ENCODE data around the gene TBC1D16. TPM values are rescaled to one million over a fixed set of nuclear protein-coding genes. Genes with fewer than 3 reads are reported as not detected.

TBC1D16 gene
- total and polyA plus RNA-seq, 5 donors = 9.9 to 27.8 (median 21.0) TPM

DNA sequence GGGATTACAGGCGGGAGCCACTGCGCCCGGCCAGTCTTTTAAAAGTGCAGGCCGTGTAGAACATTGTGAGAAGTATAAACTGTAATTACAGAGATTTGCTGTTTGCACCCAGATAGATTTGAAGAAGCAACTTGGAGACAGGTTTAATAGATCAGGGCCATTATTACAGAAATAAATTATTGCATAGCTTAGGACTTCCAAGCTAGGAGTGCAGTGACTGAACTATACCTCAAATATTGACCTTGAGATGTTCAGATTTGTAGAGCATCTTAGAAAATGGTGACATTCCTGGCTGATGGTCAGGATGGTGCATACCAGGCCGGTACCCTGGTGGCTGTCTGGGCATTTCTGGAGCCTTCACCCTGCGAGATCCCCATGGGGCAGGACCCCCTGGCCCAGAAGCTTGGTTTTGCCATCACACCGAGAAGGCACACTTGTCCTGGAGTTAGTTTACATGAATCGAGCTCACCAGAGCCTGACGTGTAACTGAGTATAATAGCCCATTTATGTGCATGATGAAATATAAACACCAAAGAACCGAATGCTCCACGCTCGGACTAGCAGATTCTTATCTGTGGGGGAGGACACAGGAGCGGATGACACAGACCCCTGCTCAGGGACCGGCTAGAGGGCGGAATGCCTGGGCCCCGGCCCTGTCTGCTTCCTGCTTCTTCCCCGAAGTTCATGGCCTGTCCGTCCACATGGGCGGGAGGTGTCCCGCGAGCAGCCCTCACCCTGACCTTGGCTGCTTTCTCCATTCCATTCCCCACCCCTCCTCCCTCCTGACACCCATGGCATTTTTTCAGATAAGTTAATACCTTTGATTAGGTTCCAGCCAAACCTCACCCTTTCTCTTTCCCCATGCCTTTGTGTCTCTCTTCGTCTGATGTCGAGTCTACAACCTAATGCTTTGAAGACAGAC is 32.9 kb upstream of the TBC1D16 start:
- H3K27ac ChIP-seq (ENCODE audit: low read length) = peak overlapping the region; percentile 82
- ATAC-seq (peak; percentile 47 to 68), DNase-seq (peak; percentile 28 to 82 (median 52))
- no peaks in the 10 kb centered on the region for H3K9me3 ChIP-seq (ENCODE audit: control insufficient read depth, low read length)
- no peaks in the 10 kb centered on the region for H3K27me3 ChIP-seq (ENCODE audit: control insufficient read depth, insufficient read depth)
- intact Hi-C loops (cut with DNase I) = no loop called here
- WGBS = 52% methylated on average over 23 of the region's 23 CpGs
- H3K4me3 ChIP-seq (ENCODE audit: low read length) = no peak overlapping the region
- peaks cover 13% of the 10 kb centered on the region for H3K4me1 ChIP-seq (ENCODE audit: control insufficient read depth, insufficient read depth, low read length)

DNA sequence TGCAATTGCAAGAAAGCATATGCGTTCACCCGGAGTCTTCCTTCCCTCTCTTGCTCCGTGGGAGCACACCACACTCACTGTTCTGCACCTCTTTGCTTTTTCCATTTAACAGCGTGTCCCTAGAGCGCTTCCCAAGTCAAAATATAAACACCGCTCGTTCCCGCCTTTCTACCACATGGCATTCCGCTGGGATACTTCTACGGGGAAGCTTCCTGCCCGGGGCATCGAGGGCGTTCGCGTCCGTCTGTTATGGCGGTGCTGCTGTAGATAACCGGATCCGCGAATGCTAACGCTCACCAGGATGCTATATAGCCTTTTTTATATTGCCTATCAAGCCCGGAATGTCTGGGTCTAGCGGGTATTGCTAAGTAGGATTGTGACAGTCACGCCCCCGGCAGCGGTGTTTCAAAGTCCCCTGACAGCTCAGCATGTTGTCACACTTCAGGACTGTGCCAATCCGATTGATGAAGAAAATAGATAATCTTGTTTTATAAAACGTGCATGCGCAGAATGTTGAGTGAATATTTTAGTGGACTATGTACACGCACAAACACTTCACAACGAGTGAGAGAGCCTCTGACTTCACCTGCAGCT is 31.8 kb upstream of the TBC1D16 start:
- Histone ChIP-seq H3K4me3 (ENCODE audit: low read length) (no peak overlapping the region), H3K4me1 (ENCODE audit: control insufficient read depth, insufficient read depth, low read length) (peaks cover 13% of the 10 kb centered on the region), H3K9me3 (ENCODE audit: control insufficient read depth, low read length) (no peaks in the 10 kb centered on the region), H3K27ac (ENCODE audit: low read length) (no peak overlapping the region), H3K27me3 (ENCODE audit: control insufficient read depth, insufficient read depth) (no peaks in the 10 kb centered on the region)
- WGBS = 93% methylated on average over 31 of the region's 31 CpGs
- ATAC-seq (no peak), DNase-seq (no peak)
- intact Hi-C loops (cut with DNase I) = no loop called here

DNA sequence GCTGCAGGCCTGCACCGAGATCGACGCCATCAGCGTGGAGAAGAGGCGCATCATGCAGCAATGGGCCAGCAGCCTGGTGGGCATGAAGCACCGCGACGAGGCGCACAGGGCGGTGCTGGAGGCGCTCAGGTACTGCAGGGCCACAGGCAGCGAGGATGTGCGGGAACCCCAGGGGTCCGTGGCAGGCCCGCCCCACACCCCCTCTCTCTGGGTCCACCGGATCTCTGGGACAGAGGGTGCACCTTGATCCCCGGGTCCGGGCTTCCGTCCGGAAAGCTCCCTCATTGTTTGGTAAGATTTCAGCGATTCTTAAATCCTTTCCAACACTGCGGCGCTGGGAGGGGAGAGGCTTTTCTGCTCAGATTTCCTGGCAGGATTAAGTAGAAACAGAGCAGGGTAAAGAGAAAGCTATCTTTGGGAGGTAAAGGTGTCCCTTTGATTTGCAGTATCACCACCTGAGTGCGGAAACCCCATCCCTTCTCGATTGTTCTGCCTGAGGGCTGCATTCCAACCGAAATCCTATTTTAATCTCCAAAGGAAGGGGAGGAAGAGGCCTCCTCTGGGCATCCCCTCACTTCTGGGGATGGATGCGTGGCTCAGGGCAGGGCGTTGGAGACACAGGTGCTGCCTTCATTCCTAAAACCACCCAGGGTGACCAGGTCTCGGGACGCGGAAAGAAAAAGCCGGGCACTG is 30.0 kb upstream of the TBC1D16 start:
- DNase-seq = no peak
- Histone ChIP-seq H3K4me3 (ENCODE audit: low read length) (no peak overlapping the region), H3K27me3 (ENCODE audit: control insufficient read depth, insufficient read depth) (no peaks in the 10 kb centered on the region), H3K27ac (ENCODE audit: low read length) (no peak overlapping the region), H3K9me3 (ENCODE audit: control insufficient read depth, low read length) (no peaks in the 10 kb centered on the region), H3K4me1 (ENCODE audit: control insufficient read depth, insufficient read depth, low read length) (peaks cover 11% of the 10 kb centered on the region)
- intact Hi-C loops (cut with DNase I) = no loop called here
- WGBS = 72% methylated on average over 32 of the region's 32 CpGs
- ATAC-seq = no peak

- H3K27ac ChIP-seq (ENCODE audit: low read length) = no peak overlapping the region
- H3K4me3 ChIP-seq (ENCODE audit: low read length) = no peak overlapping the region
- no peaks in the 10 kb centered on the region for H3K9me3 ChIP-seq (ENCODE audit: control insufficient read depth, low read length)
- intact Hi-C loops (cut with DNase I) = no loop called here
- H3K4me1 ChIP-seq (ENCODE audit: control insufficient read depth, insufficient read depth, low read length) = peaks cover 7% of the 10 kb centered on the region
- 78% methylated on average over 8 of the region's 8 CpGs for WGBS
- no peak for DNase-seq
- no peaks in the 10 kb centered on the region for H3K27me3 ChIP-seq (ENCODE audit: control insufficient read depth, insufficient read depth)
- no peak for ATAC-seq
Observed at GRCh38 chr17:80064696-80065095, 29.0 kb upstream of the TBC1D16 start.

- no peak overlapping the region for H3K4me3 ChIP-seq (ENCODE audit: low read length)
- no peaks in the 10 kb centered on the region for H3K27me3 ChIP-seq (ENCODE audit: control insufficient read depth, insufficient read depth)
- no peak overlapping the region for H3K27ac ChIP-seq (ENCODE audit: low read length)
- WGBS = 83% methylated on average over 27 of the region's 27 CpGs
- DNase-seq (peak; percentile 75 to 81 (median 80)), ATAC-seq (peak; percentile 39 to 48)
- H3K9me3 ChIP-seq (ENCODE audit: control insufficient read depth, low read length) = no peaks in the 10 kb centered on the region
- peaks cover 4% of the 10 kb centered on the region for H3K4me1 ChIP-seq (ENCODE audit: control insufficient read depth, insufficient read depth, low read length)
- intact Hi-C loops (cut with DNase I) = no loop called here
Observed at GRCh38 chr17:80063830-80064585, 28.3 kb upstream of the TBC1D16 start.

DNA sequence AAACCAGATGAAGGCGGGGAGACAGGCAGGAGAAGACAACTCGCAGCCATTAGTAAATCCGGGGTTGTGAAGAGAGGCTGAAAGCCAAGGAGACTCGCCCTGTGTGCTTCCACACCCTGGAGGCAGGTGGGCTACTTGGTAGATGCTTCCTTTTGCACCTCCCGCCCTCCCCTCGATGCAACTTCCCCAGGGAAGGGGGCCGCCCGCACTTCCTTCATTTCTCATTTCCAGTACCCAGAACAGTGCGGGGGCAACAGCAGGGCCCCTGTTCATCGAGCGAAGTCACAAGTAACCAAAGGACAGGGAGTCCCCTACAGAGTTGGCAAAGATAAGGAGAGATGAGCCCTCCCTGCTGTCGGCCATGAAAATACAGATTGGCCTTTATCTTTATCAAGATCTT is 25.7 kb upstream of the TBC1D16 start:
- intact Hi-C loops (cut with DNase I) = no loop called here

GRCh38 chr17:80060644-80061043 is 25.0 kb upstream of the TBC1D16 start:
- Histone ChIP-seq H3K4me1 (ENCODE audit: control insufficient read depth, insufficient read depth, low read length) (no peaks in the 10 kb centered on the region), H3K9me3 (ENCODE audit: control insufficient read depth, low read length) (no peaks in the 10 kb centered on the region), H3K27ac (ENCODE audit: low read length) (no peak overlapping the region), H3K4me3 (ENCODE audit: low read length) (no peak overlapping the region), H3K27me3 (ENCODE audit: control insufficient read depth, insufficient read depth) (no peaks in the 10 kb centered on the region)
- ATAC-seq = no peak
- WGBS = 83% methylated on average over 4 of the region's 4 CpGs
- intact Hi-C loops (cut with DNase I) = no loop called here
- DNase-seq = no peak

More for the DNA sequence above, 25.7 kb upstream of the TBC1D16 start:
- Histone ChIP-seq H3K27ac (ENCODE audit: low read length) (no peak overlapping the region), H3K9me3 (ENCODE audit: control insufficient read depth, low read length) (no peaks in the 10 kb centered on the region), H3K4me3 (ENCODE audit: low read length) (no peak overlapping the region), H3K4me1 (ENCODE audit: control insufficient read depth, insufficient read depth, low read length) (no peaks in the 10 kb centered on the region), H3K27me3 (ENCODE audit: control insufficient read depth, insufficient read depth) (no peaks in the 10 kb centered on the region)
- ATAC-seq = no peak
- no peak for DNase-seq
- 89% methylated on average over 12 of the region's 12 CpGs for WGBS

DNA sequence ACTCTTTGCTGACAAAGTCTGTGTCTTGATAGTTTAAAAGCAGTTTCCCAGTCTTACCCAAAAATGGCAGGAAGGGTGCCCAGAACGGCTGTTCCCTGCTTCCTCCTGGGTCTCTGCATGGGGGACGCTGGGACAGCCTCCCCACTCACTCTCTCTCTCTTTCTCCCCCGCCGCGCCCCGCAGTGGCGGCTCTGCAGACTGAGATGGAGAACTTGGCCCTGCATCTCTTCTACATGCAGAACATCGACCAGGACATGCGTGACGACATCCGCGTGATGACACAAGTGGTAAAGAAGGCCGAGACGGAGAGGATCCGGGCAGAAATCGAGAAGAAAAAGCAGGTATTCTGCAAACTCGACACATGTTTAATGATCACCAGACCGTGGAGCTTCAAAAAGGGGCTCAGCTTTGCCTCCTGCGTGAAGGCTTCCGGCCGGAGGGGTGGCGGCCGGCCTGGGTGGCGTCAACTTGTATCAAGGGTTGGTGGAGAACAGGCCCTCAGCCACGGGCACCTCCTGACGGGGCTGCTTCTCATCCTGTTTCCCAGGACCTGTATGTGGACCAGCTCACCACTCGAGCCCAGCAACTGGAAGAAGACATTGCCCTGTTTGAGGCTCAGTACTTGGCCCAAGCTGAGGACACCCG is 22.8 kb upstream of the TBC1D16 start:
- peak in 1 of 3 donors; percentile 39 for DNase-seq
- no peak overlapping the region for H3K4me3 ChIP-seq (ENCODE audit: low read length)
- 93% methylated on average over 28 of the region's 28 CpGs for WGBS
- H3K27me3 ChIP-seq (ENCODE audit: control insufficient read depth, insufficient read depth) = no peaks in the 10 kb centered on the region
- no peaks in the 10 kb centered on the region for H3K4me1 ChIP-seq (ENCODE audit: control insufficient read depth, insufficient read depth, low read length)
- no peak for ATAC-seq
- H3K9me3 ChIP-seq (ENCODE audit: control insufficient read depth, low read length) = no peaks in the 10 kb centered on the region
- intact Hi-C loops (cut with DNase I) = no loop called here
- no peak overlapping the region for H3K27ac ChIP-seq (ENCODE audit: low read length)

DNA sequence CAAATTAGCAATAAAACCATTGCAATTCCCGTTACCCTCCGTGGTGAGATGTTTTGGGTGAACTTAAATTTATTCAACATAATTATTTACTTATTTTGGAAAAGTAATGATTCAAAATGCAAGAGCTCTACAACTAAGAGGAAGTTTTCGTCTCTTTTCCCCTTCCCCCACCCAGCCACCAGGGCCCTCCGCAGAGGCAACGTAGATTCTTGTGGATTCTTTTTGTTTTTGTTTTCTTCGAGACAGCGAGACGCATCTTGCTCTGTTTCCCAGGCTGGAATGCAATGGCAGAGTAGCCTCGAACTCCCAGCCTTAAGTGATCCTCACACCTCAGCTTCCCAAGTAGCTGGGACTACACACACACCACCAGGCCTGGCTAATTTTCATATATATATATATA is 19.9 kb upstream of the TBC1D16 start:
- no peak overlapping the region for H3K27ac ChIP-seq (ENCODE audit: low read length)
- intact Hi-C loops (cut with DNase I) = no loop called here
- ATAC-seq = no peak
- no peaks in the 10 kb centered on the region for H3K9me3 ChIP-seq (ENCODE audit: control insufficient read depth, low read length)
- no peaks in the 10 kb centered on the region for H3K4me1 ChIP-seq (ENCODE audit: control insufficient read depth, insufficient read depth, low read length)
- H3K27me3 ChIP-seq (ENCODE audit: control insufficient read depth, insufficient read depth) = no peaks in the 10 kb centered on the region
- no peak for DNase-seq
- H3K4me3 ChIP-seq (ENCODE audit: low read length) = no peak overlapping the region
- 92% methylated on average over 9 of the region's 9 CpGs for WGBS

- Histone ChIP-seq H3K9me3 (ENCODE audit: control insufficient read depth, low read length) (no peaks in the 10 kb centered on the region), H3K4me1 (ENCODE audit: control insufficient read depth, insufficient read depth, low read length) (no peaks in the 10 kb centered on the region), H3K4me3 (ENCODE audit: low read length) (no peak overlapping the region), H3K27ac (ENCODE audit: low read length) (no peak overlapping the region), H3K27me3 (ENCODE audit: control insufficient read depth, insufficient read depth) (no peaks in the 10 kb centered on the region)
- DNase-seq (no peak), ATAC-seq (no peak)
- WGBS = 93% methylated on average over 10 of the region's 10 CpGs
- intact Hi-C loops (cut with DNase I) = no loop called here
Observed at GRCh38 chr17:80053102-80053501, 17.4 kb upstream of the TBC1D16 start.
